NCI-H1436 (cell line): ENCODE measurements around the gene TMEM69.
"Not testable (repeated sequence)": the region's sequence is repeated elsewhere in the genome, so short reads cannot be mapped to it uniquely, and the experiment has no call there.

Experiments
- DNase-seq: peaks from one replicate; lab custom pipeline; 2025; lab: John Stamatoyannopoulos, UW

Gene TMEM69

GRCh38 chr1:45739137-45739536, 51.2 kb downstream of the TMEM69 start:
- DNase-seq = no peak

DNA sequence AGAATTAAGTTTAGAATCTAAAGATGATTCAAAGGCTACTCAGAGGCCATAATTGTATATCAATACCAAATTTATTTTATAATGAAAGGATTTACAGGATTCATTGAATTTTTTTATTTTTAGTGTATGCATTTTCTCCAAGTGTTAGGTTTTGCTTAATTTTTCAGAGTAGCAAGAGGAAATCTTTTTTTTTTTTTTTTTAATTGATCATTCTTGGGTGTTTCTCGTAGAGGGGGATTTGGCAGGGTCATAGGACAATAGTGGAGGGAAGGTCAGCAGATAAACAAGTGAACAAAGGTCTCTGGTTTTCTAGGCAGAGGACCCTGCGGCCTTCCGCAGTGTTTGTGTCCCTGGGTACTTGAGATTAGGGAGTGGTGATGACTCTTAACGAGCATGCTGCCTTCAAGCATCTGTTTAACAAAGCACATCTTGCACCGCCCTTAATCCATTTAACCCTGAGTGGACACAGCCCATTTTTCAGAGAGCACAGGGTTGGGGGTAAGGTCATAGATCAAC, 51.7 kb downstream of the TMEM69 start:
- DNase-seq = not testable (repeated sequence)
